GM20000 (cell line): ENCODE data around the gene RBM20.

Source experiments
- DNase-seq: peaks from one replicate; pipeline ENCODE4 v3.0.0; 2012; ENCODE audit warnings: low spot score
- TF ChIP-seq, protein P1 (sequence below): IDR thresholded peaks from 2 replicates; pipeline ENCODE4 v1.5.1; 2012; ENCODE audit warnings: mild to moderate bottlenecking, control low read depth; ENCODE audit errors: extremely low read depth, missing control alignments

The RBM20 gene

DNA sequence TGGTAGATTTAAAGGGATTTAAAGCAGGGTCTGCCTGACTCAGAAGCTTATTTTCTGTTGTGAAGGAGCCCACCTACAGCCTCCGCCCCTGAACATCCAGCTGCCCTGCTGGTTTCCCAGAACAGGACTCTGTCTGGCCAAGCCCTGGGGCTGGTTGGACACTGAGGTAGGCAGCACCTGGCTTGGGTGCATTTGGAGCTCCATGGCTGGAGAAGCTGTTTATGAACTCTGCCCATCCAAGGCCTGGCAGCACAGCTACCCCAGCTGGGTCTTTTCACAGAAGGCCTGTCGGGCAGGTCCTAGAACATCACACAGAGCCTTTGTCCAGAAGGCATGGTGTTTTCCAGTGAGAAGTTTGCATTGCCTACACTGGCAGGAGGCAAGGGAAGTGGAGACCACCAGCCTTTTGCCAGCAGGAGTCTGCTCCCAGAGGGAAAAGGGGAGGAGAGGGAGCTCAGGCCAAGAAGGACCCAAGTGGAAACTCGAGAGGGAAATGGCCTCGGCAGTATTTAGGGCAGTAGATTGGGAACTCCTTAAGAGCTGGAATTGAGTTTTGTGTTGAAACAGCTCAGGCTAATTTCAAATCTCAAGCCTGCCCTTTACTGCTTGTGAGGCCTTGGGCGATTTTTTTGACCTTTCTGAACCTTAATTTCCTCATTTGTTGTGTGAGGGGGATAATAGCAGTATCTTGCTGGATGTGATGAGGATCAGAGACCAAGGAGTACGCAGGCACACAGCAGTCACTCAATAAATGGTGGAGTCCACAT lies 215.3 kb downstream of the RBM20 start:
- TF ChIP-seq, protein P1, sequence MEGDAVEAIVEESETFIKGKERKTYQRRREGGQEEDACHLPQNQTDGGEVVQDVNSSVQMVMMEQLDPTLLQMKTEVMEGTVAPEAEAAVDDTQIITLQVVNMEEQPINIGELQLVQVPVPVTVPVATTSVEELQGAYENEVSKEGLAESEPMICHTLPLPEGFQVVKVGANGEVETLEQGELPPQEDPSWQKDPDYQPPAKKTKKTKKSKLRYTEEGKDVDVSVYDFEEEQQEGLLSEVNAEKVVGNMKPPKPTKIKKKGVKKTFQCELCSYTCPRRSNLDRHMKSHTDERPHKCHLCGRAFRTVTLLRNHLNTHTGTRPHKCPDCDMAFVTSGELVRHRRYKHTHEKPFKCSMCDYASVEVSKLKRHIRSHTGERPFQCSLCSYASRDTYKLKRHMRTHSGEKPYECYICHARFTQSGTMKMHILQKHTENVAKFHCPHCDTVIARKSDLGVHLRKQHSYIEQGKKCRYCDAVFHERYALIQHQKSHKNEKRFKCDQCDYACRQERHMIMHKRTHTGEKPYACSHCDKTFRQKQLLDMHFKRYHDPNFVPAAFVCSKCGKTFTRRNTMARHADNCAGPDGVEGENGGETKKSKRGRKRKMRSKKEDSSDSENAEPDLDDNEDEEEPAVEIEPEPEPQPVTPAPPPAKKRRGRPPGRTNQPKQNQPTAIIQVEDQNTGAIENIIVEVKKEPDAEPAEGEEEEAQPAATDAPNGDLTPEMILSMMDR = no peak
- DNase-seq = no peak

DNA sequence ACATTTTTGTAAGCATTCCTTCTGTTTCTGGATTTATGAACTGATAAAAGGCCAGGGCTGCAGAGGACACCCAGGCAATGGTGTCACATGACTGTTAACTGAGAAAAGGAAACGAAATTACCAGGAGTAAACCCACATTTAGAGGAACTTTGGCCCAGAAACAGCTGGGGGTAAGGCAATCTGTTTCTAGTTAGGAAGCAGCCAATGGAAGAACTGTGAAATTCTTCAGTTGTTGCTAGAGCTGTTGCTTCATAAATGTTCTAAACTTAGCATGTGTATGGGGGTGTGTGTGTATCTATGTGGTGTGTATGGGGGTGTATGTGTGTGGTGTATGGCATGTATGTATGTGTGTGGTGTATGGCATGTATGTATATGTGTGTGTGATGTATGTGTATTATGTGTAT lies 215.8 kb downstream of the RBM20 start:
- DNase-seq = no peak
- TF ChIP-seq, protein P1 = no peak

DNA sequence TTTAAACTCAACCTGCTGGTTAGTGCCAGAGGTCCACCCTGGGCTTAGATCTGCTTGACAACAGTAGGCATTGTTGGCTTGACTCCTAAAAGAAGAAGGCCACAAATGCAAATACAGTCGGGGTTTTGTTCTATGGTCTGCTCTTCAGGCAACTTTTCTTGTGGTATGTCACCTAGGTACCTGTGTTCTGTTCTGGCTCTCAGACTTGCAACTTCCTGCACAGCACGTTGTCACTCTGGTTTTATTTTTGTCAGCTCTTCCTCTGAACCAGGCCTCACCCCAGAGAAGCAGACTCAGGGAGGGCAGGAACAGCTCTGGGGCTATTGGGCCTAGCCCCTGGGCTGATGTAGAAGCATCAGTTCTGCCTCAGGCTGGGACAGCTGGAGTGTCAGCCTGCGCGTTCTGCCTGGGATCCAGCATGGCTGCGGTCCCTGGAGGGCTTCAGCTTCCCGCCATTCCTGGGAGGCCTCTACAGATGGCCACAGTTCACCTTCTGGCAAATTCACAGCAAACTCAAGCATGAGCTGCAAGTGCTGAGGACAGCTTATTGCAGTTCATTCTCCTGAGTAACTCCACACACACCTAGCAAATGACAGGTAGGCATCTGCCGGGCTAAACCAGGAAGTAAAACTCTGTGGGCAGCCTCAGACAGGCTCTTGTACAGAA lies 216.6 kb downstream of the RBM20 start:
- DNase-seq = no peak
- TF ChIP-seq, protein P1 = no peak

DNA sequence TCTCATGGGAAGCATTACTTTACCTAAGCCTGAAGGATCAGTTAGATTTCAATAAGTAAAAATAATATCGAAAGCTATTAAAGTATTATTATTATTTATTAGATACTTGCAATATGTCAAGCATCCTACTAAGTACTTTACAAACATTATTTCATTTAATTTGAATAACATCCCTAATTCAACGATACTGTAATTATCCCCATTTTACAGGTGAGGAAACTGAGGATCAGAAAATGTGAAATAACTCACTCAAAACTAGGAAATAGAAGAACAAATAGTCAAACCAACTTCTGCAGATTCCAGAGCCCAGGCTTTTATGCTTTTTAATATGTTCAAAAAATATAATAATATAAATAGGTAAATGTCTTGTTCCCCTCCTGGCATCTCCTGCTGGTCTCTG lies 217.3 kb downstream of the RBM20 start:
- TF ChIP-seq, protein P1 = no peak
- no peak for DNase-seq

DNA sequence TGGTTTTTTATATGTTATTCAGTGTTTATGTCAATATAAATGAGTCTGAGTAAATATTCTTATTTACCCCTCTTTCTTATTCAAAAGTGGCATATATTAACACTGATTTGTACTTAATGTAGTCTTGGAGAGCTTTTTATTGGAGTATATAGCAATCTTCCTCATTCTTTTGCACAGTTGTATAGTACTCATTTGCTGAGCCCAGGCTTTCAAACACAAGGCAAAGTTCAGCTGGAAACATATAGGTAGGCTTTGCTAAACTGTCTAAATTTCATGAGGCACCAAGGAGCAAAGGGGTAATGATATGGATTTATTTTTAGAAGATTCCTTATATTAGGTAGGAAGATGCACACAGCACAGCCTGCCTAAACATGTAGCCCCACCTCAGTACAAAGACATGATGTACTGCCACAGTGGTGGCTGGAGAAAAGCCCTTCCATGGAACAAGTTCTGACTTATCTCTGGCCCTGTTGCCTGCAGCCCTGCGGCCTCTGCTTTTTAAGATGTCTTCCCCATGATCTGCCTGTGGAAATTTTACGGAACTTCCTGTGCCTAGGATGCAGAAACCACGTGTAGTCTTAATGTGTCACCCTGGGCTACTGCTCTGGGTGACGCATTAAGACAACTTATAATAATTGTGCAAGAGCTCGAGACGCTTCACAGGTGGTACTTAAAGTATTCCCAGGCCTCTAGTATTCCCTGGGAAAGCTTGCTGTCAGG lies 218.0 kb downstream of the RBM20 start:
- DNase-seq = no peak
- TF ChIP-seq, protein P1 = no peak

DNA sequence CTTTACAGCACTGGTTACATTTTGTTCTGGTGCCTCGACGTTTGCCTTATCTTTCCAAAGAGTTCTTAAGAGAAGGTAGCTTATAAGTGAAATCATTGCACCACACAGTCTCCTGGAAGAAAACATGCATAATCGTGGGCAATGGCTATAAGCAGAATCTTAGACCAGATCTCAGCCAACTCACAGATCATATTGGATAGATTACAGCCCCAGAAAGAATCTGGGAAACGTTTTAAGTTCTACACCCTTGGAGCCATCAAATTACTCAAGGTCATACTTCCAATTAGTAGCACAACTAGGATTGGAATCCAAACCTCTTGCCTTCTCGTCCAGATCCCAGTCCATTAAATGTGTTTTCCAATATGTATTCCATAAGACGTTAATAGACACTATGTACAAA lies 218.8 kb downstream of the RBM20 start:
- TF ChIP-seq, protein P1 = no peak
- DNase-seq = no peak

DNA sequence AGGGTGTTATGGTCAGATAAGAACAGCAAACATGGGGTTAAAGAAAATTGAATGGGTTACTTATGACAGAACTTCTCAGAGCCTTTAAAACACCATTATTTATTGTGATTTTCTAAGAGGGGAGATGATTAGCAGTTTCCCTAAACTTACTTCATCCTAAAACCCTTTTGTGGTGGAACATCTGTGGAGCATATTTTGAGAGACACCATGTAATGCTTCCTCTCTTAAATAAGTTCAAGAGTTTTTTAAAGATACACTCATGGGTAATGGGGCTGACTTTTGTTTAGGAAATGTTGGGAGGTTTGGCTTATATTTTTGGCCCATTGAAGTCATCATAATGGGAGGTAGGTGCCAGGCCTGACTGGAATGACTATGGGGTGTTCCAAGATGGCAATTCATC lies 219.2 kb downstream of the RBM20 start:
- TF ChIP-seq, protein P1 = no peak
- no peak for DNase-seq
